Glomerular endothelial cell (primary cell): ENCODE results near the gene ZNF24. TPM values are rescaled to one million over a fixed set of nuclear protein-coding genes. Genes with fewer than 3 reads are reported as not detected.

ENCODE experiments used
- DNase-seq: peaks from one replicate; pipeline ENCODE4 v3.0.0-alpha.2; 2011; ENCODE audit warnings: low read depth, low spot score; ENCODE audit errors: extremely low read depth
- total RNA-seq: library from RNA; depleted of rRNA; stranded (reverse); fragments of >200 nt; gene quantifications from 2 replicates; pipeline ENCODE4 v1.2.3, GENCODE V29; 2015

Gene ZNF24
- total RNA-seq, 1 donor from 2014 or later = 25.4 TPM

GRCh38 chr18:35306588-35307250 lies 37.5 kb downstream of the ZNF24 start:
- DNase-seq = no peak

GRCh38 chr18:35303610-35304009 lies 40.6 kb downstream of the ZNF24 start:
- DNase-seq = no peak

GRCh38 chr18:35296060-35296459 lies 48.2 kb downstream of the ZNF24 start:
- no peak for DNase-seq

GRCh38 chr18:35291166-35291565 lies 53.1 kb downstream of the ZNF24 start:
- no peak for DNase-seq

GRCh38 chr18:35290094-35290735 lies 54.0 kb downstream of the ZNF24 start, which contains the start of gene ZSCAN30:
TSS of gene ZSCAN30 (minus strand) at chr18:35290229. CDS start at chr18:35264352, 25,877 bp downstream.
- DNase-seq = peak; percentile 64

GRCh38 chr18:35289727-35290093 lies 54.5 kb downstream of the ZNF24 start:
- DNase-seq = no peak

GRCh38 chr18:35289293-35289692 lies 54.9 kb downstream of the ZNF24 start:
- no peak for DNase-seq

GRCh38 chr18:35284841-35285240 lies 59.4 kb downstream of the ZNF24 start:
- no peak for DNase-seq

- no peak for DNase-seq
Measured at GRCh38 chr18:35283923-35284794, 60.1 kb downstream of the ZNF24 start.

- DNase-seq = peak; percentile 58
Measured at GRCh38 chr18:35282353-35282752, 61.9 kb downstream of the ZNF24 start.

Other genes with a start within 250 kb of the ZNF24 start
- gene ZNF397, start 103.4 kb downstream of the ZNF24 start, total RNA-seq = 2.9 and 7.0 TPM in 2 replicates
- gene ZSCAN30, start 54.2 kb downstream of the ZNF24 start, total RNA-seq = 12.3 and 20.3 TPM in 2 replicates
- gene ZNF396, start 32.9 kb upstream of the ZNF24 start, total RNA-seq = 0.23 and 0.53 TPM in 2 replicates
- gene INO80C, start 153.5 kb upstream of the ZNF24 start, total RNA-seq = 12.8 and 30.8 TPM in 2 replicates
- 183 and 267 TPM in 2 replicates for gene GALNT1, start 237.3 kb upstream of the ZNF24 start, total RNA-seq